Measurements from ENCODE around the gene PLD1. TPM values are rescaled to one million over a fixed set of nuclear protein-coding genes. Genes with fewer than 3 reads are reported as not detected.

Gene PLD1
- total and polyA plus RNA-seq, 4 donors: 4.9 to 31.5 (median 18.6) TPM

GRCh38 chr3:171556148-171556547 lies 254.1 kb downstream of the PLD1 start (continued):
- TF ChIP-seq RAD21 (IDR thresholded peaks at IDR 0.05) (no peak), ZBTB33 (IDR thresholded peaks at IDR 0.05) (no peak), TAF1 (conservative IDR thresholded peaks at IDR 0.05) (no peak), MAX (IDR thresholded peaks at IDR 0.05) (no peak), FOXA2 (IDR thresholded peaks at IDR 0.05) (no peak), JUND (IDR thresholded peaks at IDR 0.05) (no peak), HNF4A (conservative IDR thresholded peaks at IDR 0.05) (no peak)

GRCh38 chr3:171553086-171553485 lies 257.2 kb downstream of the PLD1 start:
- H3K27ac ChIP-seq (ENCODE audit: low read depth in 1 of 2, low read length in 2 of 2): no peak overlapping the region
- no peaks in the 10 kb centered on the region for H3K27me3 ChIP-seq (ENCODE audit: control insufficient read depth in 4 of 4, insufficient read depth in 4 of 4, low read length in 3 of 4)
- H3K4me1 ChIP-seq (ENCODE audit: control insufficient read depth in 4 of 4, insufficient read depth in 4 of 4, low read length in 3 of 4): peaks cover 0 to 1% (median 0%) of the 10 kb centered on the region in 4 donors
- H3K4me3 ChIP-seq (ENCODE audit: low read depth in 1 of 3, low read length in 3 of 3): no peak overlapping the region
- WGBS: 87% methylated on average over 2 of the region's 2 CpGs
- H3K36me3 ChIP-seq (ENCODE audit: control insufficient read depth in 4 of 4, insufficient read depth in 3 of 4, low read depth in 1 of 4, low read length in 3 of 4): no peaks in the 10 kb centered on the region
- H3K9ac ChIP-seq (ENCODE audit: low read depth in 1 of 2, low read length in 2 of 2): no peak overlapping the region
- TF ChIP-seq GABPA (IDR thresholded peaks at IDR 0.05 in 1 of 2, conservative IDR thresholded peaks at IDR 0.05 in 1 of 2) (no peak), EGR1 (IDR thresholded peaks at IDR 0.05; ENCODE audit: low read depth in 2 of 2) (no peak), SP1 (IDR thresholded peaks at IDR 0.05) (no peak)
- no peaks in the 10 kb centered on the region for H3K9me3 ChIP-seq (ENCODE audit: control insufficient read depth in 4 of 4, low read length in 3 of 4)
- DNase-seq (ENCODE audit: low spot score): no peak

GRCh38 chr3:171552531-171552930 lies 257.8 kb downstream of the PLD1 start:
- Histone ChIP-seq H3K4me3 (ENCODE audit: low read depth in 1 of 3, low read length in 3 of 3) (no peak overlapping the region), H3K36me3 (ENCODE audit: control insufficient read depth in 4 of 4, insufficient read depth in 3 of 4, low read depth in 1 of 4, low read length in 3 of 4) (no peaks in the 10 kb centered on the region), H3K9ac (ENCODE audit: low read depth in 1 of 2, low read length in 2 of 2) (no peak overlapping the region), H3K27me3 (ENCODE audit: control insufficient read depth in 4 of 4, insufficient read depth in 4 of 4, low read length in 3 of 4) (no peaks in the 10 kb centered on the region), H3K9me3 (ENCODE audit: control insufficient read depth in 4 of 4, low read length in 3 of 4) (no peaks in the 10 kb centered on the region), H3K27ac (ENCODE audit: low read depth in 1 of 2, low read length in 2 of 2) (no peak overlapping the region), H3K4me1 (ENCODE audit: control insufficient read depth in 4 of 4, insufficient read depth in 4 of 4, low read length in 3 of 4) (peaks cover 0 to 1% (median 0%) of the 10 kb centered on the region in 4 donors)
- TF ChIP-seq CTCF (IDR thresholded peaks at IDR 0.05; ENCODE audit: low read depth, low read length, missing input control) (no peak), HNF4A (conservative IDR thresholded peaks at IDR 0.05) (no peak), NR2F2 (IDR thresholded peaks at IDR 0.05) (no peak), HNF4G (IDR thresholded peaks at IDR 0.05) (no peak), MAX (IDR thresholded peaks at IDR 0.05) (no peak), SP1 (IDR thresholded peaks at IDR 0.05) (no peak), JUND (IDR thresholded peaks at IDR 0.05) (no peak), FOXA2 (IDR thresholded peaks at IDR 0.05) (no peak), RAD21 (IDR thresholded peaks at IDR 0.05) (no peak), GABPA (IDR thresholded peaks at IDR 0.05 in 1 of 2, conservative IDR thresholded peaks at IDR 0.05 in 1 of 2) (no peak), TAF1 (conservative IDR thresholded peaks at IDR 0.05) (no peak), RXRA (IDR thresholded peaks at IDR 0.05) (no peak), REST (IDR thresholded peaks at IDR 0.05) (no peak), EGR1 (IDR thresholded peaks at IDR 0.05; ENCODE audit: low read depth in 2 of 2) (no peak), FOXA1 (IDR thresholded peaks at IDR 0.05) (no peak), YY1 (IDR thresholded peaks at IDR 0.05) (no peak), ATF3 (IDR thresholded peaks at IDR 0.05) (no peak), ZBTB33 (IDR thresholded peaks at IDR 0.05) (no peak)
- no peak for DNase-seq (ENCODE audit: low spot score)
- WGBS: 83% methylated on average over 1 of the region's 1 CpG
